ENCODE data around the gene TMEM176A. TPM values are rescaled to one million over a fixed set of nuclear protein-coding genes. Genes with fewer than 3 reads are reported as not detected.

TMEM176A gene
- polyA plus RNA-seq, 1 experiment: 1.5 TPM

- no peak for DNase-seq (ENCODE audit: low read depth, low spot score)
- ChIA-PET POLR2A (no interaction called here), CTCF (interaction anchor here (1.0 kb wide), 1 partner anchor 79 kb away, joined by 3 read pairs; no protein-coding TSS in a partner anchor)
- H3K4me3 ChIP-seq (ENCODE audit: low read depth, low read length): no peak overlapping the region
- no peak for TF ChIP-seq CTCF (IDR thresholded peaks at IDR 0.05; ENCODE audit: low read depth, low read length)
- H3K27me3 ChIP-seq (ENCODE audit: control insufficient read depth, insufficient read depth, low read length): no peaks in the 10 kb centered on the region
- H3K9me3 ChIP-seq (ENCODE audit: control insufficient read depth, insufficient read depth, low read length): no peaks in the 10 kb centered on the region
- H3K27ac ChIP-seq (ENCODE audit: low read depth, low read length): no peak overlapping the region
Measured at GRCh38 chr7:150818971-150819370, 18.4 kb downstream of the TMEM176A start.

- Histone ChIP-seq H3K9me3 (ENCODE audit: control insufficient read depth, insufficient read depth, low read length) (no peaks in the 10 kb centered on the region), H3K4me3 (ENCODE audit: low read depth, low read length) (no peak overlapping the region), H3K27ac (ENCODE audit: low read depth, low read length) (no peak overlapping the region), H3K27me3 (ENCODE audit: control insufficient read depth, insufficient read depth, low read length) (no peaks in the 10 kb centered on the region)
- CTCF ChIA-PET: no interaction called here
- no peak for DNase-seq (ENCODE audit: low read depth, low spot score)
- TF ChIP-seq CTCF (IDR thresholded peaks at IDR 0.05; ENCODE audit: low read depth, low read length): no peak
- POLR2A ChIA-PET: no interaction called here
Measured at GRCh38 chr7:150820148-150820547, 19.6 kb downstream of the TMEM176A start.

- no peaks in the 10 kb centered on the region for H3K9me3 ChIP-seq (ENCODE audit: control insufficient read depth, insufficient read depth, low read length)
- CTCF ChIA-PET: no interaction called here
- H3K27me3 ChIP-seq (ENCODE audit: control insufficient read depth, insufficient read depth, low read length): no peaks in the 10 kb centered on the region
- POLR2A ChIA-PET: no interaction called here
- H3K4me3 ChIP-seq (ENCODE audit: low read depth, low read length): no peak overlapping the region
- H3K27ac ChIP-seq (ENCODE audit: low read depth, low read length): no peak overlapping the region
- no peak for TF ChIP-seq CTCF (IDR thresholded peaks at IDR 0.05; ENCODE audit: low read depth, low read length)
- no peak for DNase-seq (ENCODE audit: low read depth, low spot score)
Measured at GRCh38 chr7:150820578-150821198, 20.1 kb downstream of the TMEM176A start.

GRCh38 chr7:150823043-150823442 lies 22.5 kb downstream of the TMEM176A start:
- POLR2A ChIA-PET: no interaction called here

More at GRCh38 chr7:150823043-150823442, 22.5 kb downstream of the TMEM176A start:
- no peak for DNase-seq (ENCODE audit: low read depth, low spot score)
- Histone ChIP-seq H3K9me3 (ENCODE audit: control insufficient read depth, insufficient read depth, low read length) (no peaks in the 10 kb centered on the region), H3K27ac (ENCODE audit: low read depth, low read length) (no peak overlapping the region), H3K4me3 (ENCODE audit: low read depth, low read length) (no peak overlapping the region), H3K27me3 (ENCODE audit: control insufficient read depth, insufficient read depth, low read length) (no peaks in the 10 kb centered on the region)
- CTCF ChIA-PET: no interaction called here
- TF ChIP-seq CTCF (IDR thresholded peaks at IDR 0.05; ENCODE audit: low read depth, low read length): no peak

All from AG04450 (cell line).